Prostate gland (tissue), 2 donors: ENCODE measurements around the gene CDC16. TPM values are rescaled to one million over a fixed set of nuclear protein-coding genes. Genes with fewer than 3 reads are reported as not detected.

Experiments
- DNase-seq: peaks from one replicate; pipeline ENCODE4 v3.0.0-alpha.2; 2019; ENCODE audit warnings: low spot score
- H3K27ac ChIP-seq, 2 donors: fragments of 200-600 bp; sonication (generic); 2 replicates each; pipeline ENCODE4 v1.5.1; 2017 to 2019
- H3K27me3 ChIP-seq: fragments of 200-600 bp; sonication (generic); replicated peaks from 2 replicates; pipeline ENCODE4 v1.5.1; 2019; ENCODE audit not compliant: insufficient read depth
- H3K36me3 ChIP-seq, 2 donors: fragments of 200-600 bp; sonication (generic); 1 replicate in 1 of 2; 2 replicates in 1 of 2; pipeline versions ENCODE4 v1.5.1 to v1.8.1; 2017 to 2019
- H3K4me1 ChIP-seq: fragments of 200-600 bp; sonication (generic); replicated peaks from 2 replicates; pipeline ENCODE4 v1.5.1; 2019
- H3K4me3 ChIP-seq, 2 donors: fragments of 200-600 bp; sonication (generic); 2 replicates each; pipeline ENCODE4 v1.5.1; 2017 to 2019
- H3K9me3 ChIP-seq: fragments of 200-600 bp; sonication (generic); 2 replicates; pipeline ENCODE4 v1.5.1; 2017
- POLR2A ChIP-seq: fragments of 450-650 bp; IDR thresholded peaks from one replicate; pipeline ENCODE4 v1.6.1; 2016; ENCODE audit warnings: antibody characterized with exemption, mild to moderate bottlenecking
- POLR2AphosphoS5 ChIP-seq: sonication (generic); formaldehyde crosslinking; IDR thresholded peaks from one replicate; pipeline ENCODE4 v1.6.1; 2017; ENCODE audit warnings: antibody characterized with exemption
- WGBS: methylation state at CpG from one replicate; pipeline ENCODE4 v1.1.5; 2018; 5-methylcytosine and 5-hydroxymethylcytosine counted together
- intact Hi-C: fragments of 100-400 bp; cut with DNase I; formaldehyde crosslinking; loops from one replicate; pipeline ENCODE4 v1.14.2; 2022
- total RNA-seq, 2 donors: library from RNA; depleted of rRNA; stranded (reverse); fragments of >200 nt; gene quantifications; one replicate each; pipeline ENCODE4 v1.1.0, GENCODE V29; 2016
- TF ChIP-seq, protein P1 (sequence below), 4 experiments: fragments of 200-600 bp in 2 of 4; fragments of 450-650 bp in 2 of 4; sonication (generic) in 2 of 4; IDR thresholded peaks; 1 replicate in 3 of 4; 2 replicates in 1 of 4; pipeline ENCODE4 v1.5.1; 2016 to 2019; ENCODE audit warnings: antibody characterized with exemption in 4 of 4, mild to moderate bottlenecking in 2 of 4, moderate library complexity in 2 of 4

Gene CDC16
- total RNA-seq, 2 donors from 2014 or later: 37.7 to 75.0 TPM

DNA sequence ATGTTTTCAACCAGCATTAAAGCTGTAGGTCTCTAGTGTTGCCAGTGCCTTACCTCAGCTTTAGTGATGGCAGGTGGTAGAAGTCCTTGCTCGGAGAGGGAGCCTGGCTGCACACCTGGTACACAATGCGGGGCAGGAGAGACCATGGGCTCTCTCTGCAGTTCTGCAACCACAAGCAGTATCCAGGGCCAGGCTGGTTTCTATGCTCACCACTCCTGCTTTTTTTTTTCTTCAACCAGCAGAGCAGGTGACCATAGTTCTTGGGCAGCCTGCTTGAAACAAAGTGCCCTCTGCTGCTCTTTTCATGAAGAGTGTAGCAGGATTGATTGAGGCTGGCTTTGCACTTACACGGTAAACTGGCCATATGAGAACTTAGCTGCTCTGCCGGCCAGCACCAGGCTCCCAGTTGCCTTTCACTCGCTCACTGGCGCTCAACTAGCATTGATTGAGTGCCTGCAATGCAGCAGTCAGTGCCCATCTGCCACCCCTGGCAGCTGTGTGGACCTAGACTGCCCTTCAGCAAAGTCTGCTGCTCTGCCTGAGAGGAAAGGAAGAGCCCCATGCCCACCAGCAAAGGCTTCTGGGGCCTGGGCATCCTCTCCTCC, 75.2 kb downstream of the CDC16 start:
- H3K9me3 ChIP-seq: no peaks in the 10 kb centered on the region
- no peaks in the 10 kb centered on the region for H3K4me1 ChIP-seq
- intact Hi-C loops: no loop called here
- H3K27me3 ChIP-seq: no peaks in the 10 kb centered on the region
- no peak overlapping the region for H3K4me3 ChIP-seq
- H3K27ac ChIP-seq: no peak overlapping the region
- DNase-seq: no peak
- 80% methylated on average over 6 of the region's 6 CpGs for WGBS
- H3K36me3 ChIP-seq: no peaks in the 10 kb centered on the region
- TF ChIP-seq POLR2AphosphoS5: no peak
- no peak for TF ChIP-seq POLR2A
- TF ChIP-seq, protein P1, sequence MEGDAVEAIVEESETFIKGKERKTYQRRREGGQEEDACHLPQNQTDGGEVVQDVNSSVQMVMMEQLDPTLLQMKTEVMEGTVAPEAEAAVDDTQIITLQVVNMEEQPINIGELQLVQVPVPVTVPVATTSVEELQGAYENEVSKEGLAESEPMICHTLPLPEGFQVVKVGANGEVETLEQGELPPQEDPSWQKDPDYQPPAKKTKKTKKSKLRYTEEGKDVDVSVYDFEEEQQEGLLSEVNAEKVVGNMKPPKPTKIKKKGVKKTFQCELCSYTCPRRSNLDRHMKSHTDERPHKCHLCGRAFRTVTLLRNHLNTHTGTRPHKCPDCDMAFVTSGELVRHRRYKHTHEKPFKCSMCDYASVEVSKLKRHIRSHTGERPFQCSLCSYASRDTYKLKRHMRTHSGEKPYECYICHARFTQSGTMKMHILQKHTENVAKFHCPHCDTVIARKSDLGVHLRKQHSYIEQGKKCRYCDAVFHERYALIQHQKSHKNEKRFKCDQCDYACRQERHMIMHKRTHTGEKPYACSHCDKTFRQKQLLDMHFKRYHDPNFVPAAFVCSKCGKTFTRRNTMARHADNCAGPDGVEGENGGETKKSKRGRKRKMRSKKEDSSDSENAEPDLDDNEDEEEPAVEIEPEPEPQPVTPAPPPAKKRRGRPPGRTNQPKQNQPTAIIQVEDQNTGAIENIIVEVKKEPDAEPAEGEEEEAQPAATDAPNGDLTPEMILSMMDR (IDR thresholded peaks at IDR 0.05): no peak

DNA sequence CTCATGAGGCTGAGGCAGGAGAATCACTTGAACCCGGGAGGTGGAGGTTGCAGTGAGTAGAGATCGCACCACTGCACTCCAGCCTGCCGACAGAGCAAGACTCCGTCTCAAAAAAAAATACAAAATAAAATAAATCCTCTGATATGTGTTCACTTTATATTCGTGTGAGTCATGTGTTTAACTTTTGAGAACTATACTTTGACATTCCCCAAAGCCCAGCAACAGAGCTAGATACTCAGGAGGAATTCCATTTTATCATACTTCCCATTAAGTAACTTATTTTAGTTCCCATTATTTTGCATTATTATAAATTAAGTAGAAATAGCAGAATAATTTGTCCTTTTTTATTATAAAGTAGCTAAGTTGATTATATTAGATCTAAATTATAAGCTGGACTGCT, 76.3 kb downstream of the CDC16 start:
- 85% methylated on average over 5 of the region's 5 CpGs for WGBS
- intact Hi-C loops: no loop called here
- Histone ChIP-seq H3K27ac (no peak overlapping the region), H3K27me3 (no peaks in the 10 kb centered on the region), H3K36me3 (no peaks in the 10 kb centered on the region), H3K4me1 (no peaks in the 10 kb centered on the region), H3K4me3 (no peak overlapping the region), H3K9me3 (no peaks in the 10 kb centered on the region)
- TF ChIP-seq POLR2A: no peak
- TF ChIP-seq POLR2AphosphoS5: no peak
- TF ChIP-seq, protein P1 (IDR thresholded peaks at IDR 0.05): no peak
- no peak for DNase-seq

DNA sequence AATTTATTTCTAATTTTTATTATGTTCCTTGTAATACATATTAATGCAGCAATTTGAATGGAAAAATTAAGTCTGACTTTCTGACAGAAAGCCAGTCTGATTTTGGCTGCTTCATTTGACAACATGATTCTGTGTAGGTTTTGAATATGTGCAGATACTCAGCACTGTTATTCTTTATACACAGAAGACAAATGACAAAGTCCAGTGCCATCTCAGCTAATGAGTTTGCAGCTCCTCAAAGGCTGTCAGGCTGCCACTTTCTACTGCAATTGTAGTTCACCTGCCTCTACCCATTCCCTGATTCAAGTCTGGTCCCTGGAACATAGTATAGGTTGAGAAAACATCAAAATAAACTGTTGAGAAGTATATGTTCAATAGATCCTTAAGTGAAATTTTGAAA, 76.7 kb downstream of the CDC16 start:
- Histone ChIP-seq H3K27ac (no peak overlapping the region), H3K9me3 (no peaks in the 10 kb centered on the region), H3K27me3 (no peaks in the 10 kb centered on the region), H3K4me1 (no peaks in the 10 kb centered on the region), H3K4me3 (no peak overlapping the region), H3K36me3 (no peaks in the 10 kb centered on the region)
- intact Hi-C loops: no loop called here
- DNase-seq: no peak
- TF ChIP-seq POLR2AphosphoS5: no peak
- no peak for TF ChIP-seq POLR2A
- TF ChIP-seq, protein P1 (IDR thresholded peaks at IDR 0.05): no peak

DNA sequence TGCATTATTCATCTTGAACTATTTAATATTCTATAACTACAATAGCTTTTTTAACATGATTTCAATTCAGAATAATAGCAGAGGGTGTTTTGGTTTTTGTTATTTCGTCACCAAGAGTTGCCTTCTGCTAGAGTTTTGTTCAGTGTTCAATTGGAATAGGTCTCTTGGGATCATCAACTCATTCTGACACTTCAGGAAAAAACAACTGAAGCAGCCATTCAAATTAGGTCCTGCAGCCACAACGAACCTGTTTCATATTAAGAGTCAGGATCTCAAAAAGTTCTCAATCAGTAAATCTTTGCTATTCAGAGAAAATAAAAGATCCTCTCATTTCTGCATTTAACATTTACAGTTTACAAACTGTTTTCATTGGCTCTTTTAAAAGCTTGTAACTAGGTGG, 77.2 kb downstream of the CDC16 start:
- intact Hi-C loops: no loop called here
- Histone ChIP-seq H3K4me3 (no peak overlapping the region), H3K27me3 (no peaks in the 10 kb centered on the region), H3K36me3 (no peaks in the 10 kb centered on the region), H3K27ac (no peak overlapping the region), H3K4me1 (no peaks in the 10 kb centered on the region), H3K9me3 (no peaks in the 10 kb centered on the region)
- no peak for DNase-seq
- WGBS: 48% methylated on average over 2 of the region's 2 CpGs
- TF ChIP-seq POLR2AphosphoS5: no peak
- no peak for TF ChIP-seq POLR2A
- TF ChIP-seq, protein P1 (IDR thresholded peaks at IDR 0.05): no peak

DNA sequence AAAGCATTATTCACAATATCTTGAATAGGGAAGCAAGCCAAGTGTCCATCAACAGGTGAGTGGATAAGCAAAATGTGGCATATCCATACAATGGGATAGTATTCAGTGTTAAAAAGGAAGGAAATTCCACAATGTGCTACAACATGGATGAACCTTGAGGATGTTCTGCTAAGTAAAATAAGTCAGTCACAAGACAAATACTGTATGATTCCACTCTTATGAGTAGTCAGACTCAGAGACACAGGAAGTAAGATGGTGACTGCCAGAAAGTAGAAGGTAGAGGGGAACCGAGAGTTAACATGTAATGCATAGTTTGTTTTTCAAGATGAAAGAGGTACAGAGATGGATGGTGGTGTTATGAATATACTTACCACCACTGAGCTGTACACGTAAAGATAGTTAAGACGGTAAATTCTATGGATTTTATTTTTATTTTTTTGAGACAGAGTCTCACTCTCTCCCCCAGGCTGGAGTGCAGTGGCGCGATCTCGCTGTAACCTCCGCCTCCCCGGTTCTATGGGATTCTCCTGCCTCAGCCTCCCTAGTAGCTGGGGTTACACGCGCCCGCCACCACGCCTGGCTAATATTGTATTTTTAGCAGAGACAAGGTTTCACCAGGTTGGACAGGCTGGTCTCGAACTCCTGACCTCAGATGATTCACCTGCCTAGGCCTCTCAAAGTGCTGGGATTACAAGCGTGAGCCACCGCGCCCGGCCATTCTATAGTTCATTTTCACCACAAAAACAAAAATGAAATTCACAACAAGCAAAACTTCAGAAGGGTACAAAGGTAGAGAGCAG, 78.6 kb downstream of the CDC16 start:
- DNase-seq: no peak
- Histone ChIP-seq H3K27ac (peak overlapping the region; percentile 80 to 85), H3K4me1 (no peaks in the 10 kb centered on the region), H3K4me3 (peak overlapping the region; percentile 68 to 88), H3K36me3 (no peaks in the 10 kb centered on the region), H3K27me3 (no peaks in the 10 kb centered on the region), H3K9me3 (no peaks in the 10 kb centered on the region)
- WGBS: 87% methylated on average over 17 of the region's 17 CpGs
- TF ChIP-seq, protein P1 (IDR thresholded peaks at IDR 0.05): no peak
- no peak for TF ChIP-seq POLR2A
- TF ChIP-seq POLR2AphosphoS5: no peak
- intact Hi-C loops: no loop called here
